NB4 (cell line): ENCODE results near the gene PLEKHJ1.

Experiments used
- POLR2A ChIP-seq: IDR thresholded peaks from 2 replicates; pipeline ENCODE4 v1.6.1; 2011; ENCODE audit warnings: mild to moderate bottlenecking; ENCODE audit not compliant: insufficient read length; ENCODE audit errors: extremely low read depth
- TF ChIP-seq, protein P1 (sequence below): IDR thresholded peaks from 2 replicates; pipeline ENCODE4 v1.6.1; 2011; ENCODE audit warnings: low read depth, low read length
- TF ChIP-seq, protein P2 (sequence below): IDR thresholded peaks from one replicate; pipeline ENCODE4 v1.5.1; 2012; ENCODE audit warnings: low read depth, low read length

DNA sequence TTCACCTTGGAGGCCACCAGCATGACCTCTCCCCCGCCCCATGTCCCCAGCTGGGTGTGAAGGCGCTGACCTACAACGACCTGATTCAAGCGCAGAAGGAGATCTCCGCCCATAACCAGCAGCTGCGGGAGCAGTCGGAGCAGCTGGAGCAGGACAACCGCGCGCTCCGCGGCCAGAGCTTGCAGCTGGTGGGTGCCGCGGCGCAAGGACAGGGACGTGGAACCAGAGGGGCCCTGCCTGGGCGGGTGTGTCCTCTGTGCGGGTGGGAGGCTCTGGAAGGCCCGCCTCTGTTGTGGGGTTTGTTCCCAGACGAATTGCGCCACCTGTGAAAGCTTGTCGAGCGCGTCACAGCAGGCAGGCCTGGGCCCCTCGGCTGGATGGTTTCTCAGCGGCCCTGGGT, 22.3 kb downstream of the PLEKHJ1 start:
- TF ChIP-seq, protein P1, sequence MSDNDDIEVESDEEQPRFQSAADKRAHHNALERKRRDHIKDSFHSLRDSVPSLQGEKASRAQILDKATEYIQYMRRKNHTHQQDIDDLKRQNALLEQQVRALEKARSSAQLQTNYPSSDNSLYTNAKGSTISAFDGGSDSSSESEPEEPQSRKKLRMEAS, result no peak
- TF ChIP-seq POLR2A, result no peak
- TF ChIP-seq, protein P2, sequence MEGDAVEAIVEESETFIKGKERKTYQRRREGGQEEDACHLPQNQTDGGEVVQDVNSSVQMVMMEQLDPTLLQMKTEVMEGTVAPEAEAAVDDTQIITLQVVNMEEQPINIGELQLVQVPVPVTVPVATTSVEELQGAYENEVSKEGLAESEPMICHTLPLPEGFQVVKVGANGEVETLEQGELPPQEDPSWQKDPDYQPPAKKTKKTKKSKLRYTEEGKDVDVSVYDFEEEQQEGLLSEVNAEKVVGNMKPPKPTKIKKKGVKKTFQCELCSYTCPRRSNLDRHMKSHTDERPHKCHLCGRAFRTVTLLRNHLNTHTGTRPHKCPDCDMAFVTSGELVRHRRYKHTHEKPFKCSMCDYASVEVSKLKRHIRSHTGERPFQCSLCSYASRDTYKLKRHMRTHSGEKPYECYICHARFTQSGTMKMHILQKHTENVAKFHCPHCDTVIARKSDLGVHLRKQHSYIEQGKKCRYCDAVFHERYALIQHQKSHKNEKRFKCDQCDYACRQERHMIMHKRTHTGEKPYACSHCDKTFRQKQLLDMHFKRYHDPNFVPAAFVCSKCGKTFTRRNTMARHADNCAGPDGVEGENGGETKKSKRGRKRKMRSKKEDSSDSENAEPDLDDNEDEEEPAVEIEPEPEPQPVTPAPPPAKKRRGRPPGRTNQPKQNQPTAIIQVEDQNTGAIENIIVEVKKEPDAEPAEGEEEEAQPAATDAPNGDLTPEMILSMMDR, result no peak
